ENCODE results near the gene TMTC4.

GRCh38 chr13:100573121-100573520, 101.5 kb downstream of the TMTC4 start:
- TF ChIP-seq, protein P1, sequence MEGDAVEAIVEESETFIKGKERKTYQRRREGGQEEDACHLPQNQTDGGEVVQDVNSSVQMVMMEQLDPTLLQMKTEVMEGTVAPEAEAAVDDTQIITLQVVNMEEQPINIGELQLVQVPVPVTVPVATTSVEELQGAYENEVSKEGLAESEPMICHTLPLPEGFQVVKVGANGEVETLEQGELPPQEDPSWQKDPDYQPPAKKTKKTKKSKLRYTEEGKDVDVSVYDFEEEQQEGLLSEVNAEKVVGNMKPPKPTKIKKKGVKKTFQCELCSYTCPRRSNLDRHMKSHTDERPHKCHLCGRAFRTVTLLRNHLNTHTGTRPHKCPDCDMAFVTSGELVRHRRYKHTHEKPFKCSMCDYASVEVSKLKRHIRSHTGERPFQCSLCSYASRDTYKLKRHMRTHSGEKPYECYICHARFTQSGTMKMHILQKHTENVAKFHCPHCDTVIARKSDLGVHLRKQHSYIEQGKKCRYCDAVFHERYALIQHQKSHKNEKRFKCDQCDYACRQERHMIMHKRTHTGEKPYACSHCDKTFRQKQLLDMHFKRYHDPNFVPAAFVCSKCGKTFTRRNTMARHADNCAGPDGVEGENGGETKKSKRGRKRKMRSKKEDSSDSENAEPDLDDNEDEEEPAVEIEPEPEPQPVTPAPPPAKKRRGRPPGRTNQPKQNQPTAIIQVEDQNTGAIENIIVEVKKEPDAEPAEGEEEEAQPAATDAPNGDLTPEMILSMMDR (IDR thresholded peaks at IDR 0.05) = peak in 2 of 3 donors; percentile 43 to 55
- no peak for TF ChIP-seq POLR2A (IDR thresholded peaks at IDR 0.05)

Data from breast epithelium (tissue), 3 donors.